Esophagus squamous epithelium (tissue), 5 donors: ENCODE results near the gene ECE1. TPM values are rescaled to one million over a fixed set of nuclear protein-coding genes. Genes with fewer than 3 reads are reported as not detected.
A peak's percentile ranks its signal among the peaks of the same experiment; 100 is the strongest.

ENCODE experiments used
- DNase-seq: peaks from one replicate; lab custom pipeline; 2025; lab: John Stamatoyannopoulos, UW
- H3K27ac ChIP-seq, 4 donors: fragments of 200-600 bp; sonication (generic); one replicate each; pipeline ENCODE4 v1.5.1; 2016 to 2019; ENCODE audit warnings: mild to moderate bottlenecking in 1 of 4
- H3K27me3 ChIP-seq, 4 donors: fragments of 200-600 bp; sonication (generic); 1 replicate in 3 of 4; 2 replicates in 1 of 4; pipeline versions ENCODE4 v1.5.1 to v1.6.0; 2017 to 2021; ENCODE audit warnings: antibody characterized with exemption in 1 of 4
- H3K36me3 ChIP-seq, 3 donors: fragments of 200-600 bp; sonication (generic); one replicate each; pipeline ENCODE4 v1.5.1; 2016 to 2019
- H3K4me1 ChIP-seq, 3 donors: fragments of 200-600 bp; sonication (generic); one replicate each; pipeline ENCODE4 v1.5.1; 2017 to 2019
- H3K4me3 ChIP-seq, 4 donors: fragments of 200-600 bp; sonication (generic); 1 replicate in 3 of 4; 2 replicates in 1 of 4; pipeline ENCODE4 v1.5.1; 2016 to 2019; ENCODE audit warnings: mild to moderate bottlenecking in 2 of 4, moderate library complexity in 1 of 4
- H3K9me3 ChIP-seq, 3 donors: fragments of 200-600 bp; sonication (generic); one replicate each; pipeline ENCODE4 v1.5.1; 2016 to 2019
- POLR2A ChIP-seq, 4 donors: fragments of 450-650 bp; IDR thresholded peaks; one replicate each; pipeline ENCODE4 v1.6.1; 2017; ENCODE audit warnings: antibody characterized with exemption in 4 of 4, mild to moderate bottlenecking in 4 of 4, moderate library complexity in 3 of 4
- WGBS, 2 donors: methylation state at CpG; one replicate each; pipeline ENCODE4 v1.1.5; 2018; 5-methylcytosine and 5-hydroxymethylcytosine counted together
- intact Hi-C: fragments of 100-400 bp; cut with DNase I; formaldehyde crosslinking; loops from one replicate; pipeline ENCODE4 v1.15.0; 2022
- total RNA-seq, 4 donors: library from RNA; depleted of rRNA; stranded (reverse); fragments of >200 nt; gene quantifications; one replicate each; pipeline ENCODE4 v1.1.0, GENCODE V29; 2016
- TF ChIP-seq, protein P1 (sequence below), 6 experiments: fragments of 450-650 bp in 4 of 6; fragments of 200-600 bp in 2 of 6; sonication (generic) in 2 of 6; IDR thresholded peaks; one replicate each; pipeline ENCODE4 v1.5.1; 2016 to 2019; ENCODE audit warnings: antibody characterized with exemption in 6 of 6, mild to moderate bottlenecking in 4 of 6, moderate library complexity in 4 of 6
- donor health status: DM: yes; HTN: yes; CAD: no.

Gene ECE1
- total RNA-seq, 4 donors from 2014 or later, result 11.3 to 42.2 (median 24.1) TPM

DNA sequence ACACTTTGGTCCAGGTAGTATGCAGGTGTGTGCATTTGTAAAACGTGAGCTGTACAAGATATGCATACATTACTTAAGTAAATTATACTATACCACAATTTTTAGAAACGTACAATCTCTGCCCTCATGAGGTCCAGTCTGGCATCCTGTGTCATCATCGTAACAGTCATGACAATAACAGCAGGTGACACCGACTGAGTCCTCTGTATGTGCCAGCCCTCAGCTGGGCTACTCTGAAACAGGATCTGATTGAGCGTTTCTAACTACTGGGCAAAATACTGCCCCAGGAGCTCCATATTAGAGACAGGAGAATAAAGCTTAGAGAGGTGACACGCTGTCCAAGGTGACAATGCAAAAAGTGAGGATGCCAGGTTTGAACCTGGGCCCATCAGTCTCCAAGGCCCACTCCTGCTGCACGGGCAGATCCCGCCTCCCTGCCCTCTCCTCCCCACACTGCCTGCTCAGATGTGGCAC lies 47.2 kb upstream of the ECE1 start:
- TF ChIP-seq, protein P1, sequence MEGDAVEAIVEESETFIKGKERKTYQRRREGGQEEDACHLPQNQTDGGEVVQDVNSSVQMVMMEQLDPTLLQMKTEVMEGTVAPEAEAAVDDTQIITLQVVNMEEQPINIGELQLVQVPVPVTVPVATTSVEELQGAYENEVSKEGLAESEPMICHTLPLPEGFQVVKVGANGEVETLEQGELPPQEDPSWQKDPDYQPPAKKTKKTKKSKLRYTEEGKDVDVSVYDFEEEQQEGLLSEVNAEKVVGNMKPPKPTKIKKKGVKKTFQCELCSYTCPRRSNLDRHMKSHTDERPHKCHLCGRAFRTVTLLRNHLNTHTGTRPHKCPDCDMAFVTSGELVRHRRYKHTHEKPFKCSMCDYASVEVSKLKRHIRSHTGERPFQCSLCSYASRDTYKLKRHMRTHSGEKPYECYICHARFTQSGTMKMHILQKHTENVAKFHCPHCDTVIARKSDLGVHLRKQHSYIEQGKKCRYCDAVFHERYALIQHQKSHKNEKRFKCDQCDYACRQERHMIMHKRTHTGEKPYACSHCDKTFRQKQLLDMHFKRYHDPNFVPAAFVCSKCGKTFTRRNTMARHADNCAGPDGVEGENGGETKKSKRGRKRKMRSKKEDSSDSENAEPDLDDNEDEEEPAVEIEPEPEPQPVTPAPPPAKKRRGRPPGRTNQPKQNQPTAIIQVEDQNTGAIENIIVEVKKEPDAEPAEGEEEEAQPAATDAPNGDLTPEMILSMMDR (IDR thresholded peaks at IDR 0.05), result no peak
- TF ChIP-seq POLR2A (IDR thresholded peaks at IDR 0.05), result no peak
- no peaks in the 10 kb centered on the region for H3K27me3 ChIP-seq
- H3K27ac ChIP-seq, result peak overlapping the region; percentile 48 to 93 (median 91)
- WGBS, 2 donors, result 58 to 70% methylated on average over 8 of the region's 8 CpGs
- intact Hi-C loops, result no loop called here
- no peaks in the 10 kb centered on the region for H3K9me3 ChIP-seq
- no peak overlapping the region for H3K4me3 ChIP-seq
- peaks cover 50 to 100% (median 94%) of the 10 kb centered on the region in 3 donors for H3K4me1 ChIP-seq
- H3K36me3 ChIP-seq, result no peaks in the 10 kb centered on the region
- no peak for DNase-seq

DNA sequence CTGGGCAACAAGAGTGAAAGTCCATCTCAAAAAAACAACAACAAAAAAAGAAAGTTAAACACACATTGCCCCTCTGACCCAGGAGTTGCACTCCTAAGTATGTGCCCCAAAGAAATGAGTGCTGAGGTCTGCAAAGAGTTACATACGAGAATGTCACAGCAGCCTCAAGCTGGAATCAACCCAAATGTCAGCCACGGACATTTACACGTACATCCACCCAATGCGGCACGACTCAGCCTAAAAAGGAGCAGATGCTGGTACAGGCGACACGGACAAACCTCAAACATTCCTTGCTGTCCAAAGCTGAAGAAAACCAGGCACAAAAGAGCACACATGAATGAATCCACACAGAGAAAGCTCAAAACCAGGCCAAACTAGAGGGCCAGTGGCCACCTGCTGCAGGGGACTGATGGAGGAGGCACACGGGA lies 46.8 kb upstream of the ECE1 start:
- intact Hi-C loops, result no loop called here

DNA sequence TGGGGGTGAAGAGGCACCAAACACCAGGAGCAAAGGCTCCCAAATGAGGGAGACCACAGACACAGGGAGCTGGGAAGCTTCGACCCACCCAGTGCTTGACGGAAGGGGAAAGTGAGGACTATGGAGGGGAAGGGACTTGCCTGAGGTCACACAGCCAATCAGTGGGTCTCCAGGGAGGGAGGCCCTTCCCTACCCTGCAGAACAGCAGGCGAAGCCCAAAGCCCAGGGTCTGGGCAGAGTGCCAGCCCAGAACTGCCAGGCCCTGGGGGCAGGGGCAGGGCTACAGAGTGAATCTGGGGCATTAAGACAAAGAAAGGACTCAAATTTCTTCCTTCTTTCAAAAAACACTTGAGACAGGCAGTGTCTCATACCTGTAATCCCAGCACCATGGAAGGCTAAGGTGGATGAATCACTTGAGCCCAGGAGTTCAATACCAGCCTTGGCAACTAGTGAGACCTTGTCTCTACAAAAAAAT lies 45.5 kb upstream of the ECE1 start:
- no peak overlapping the region for H3K4me3 ChIP-seq
- no peak for DNase-seq
- H3K4me1 ChIP-seq, result peaks cover 52 to 100% (median 95%) of the 10 kb centered on the region in 3 donors
- no peaks in the 10 kb centered on the region for H3K9me3 ChIP-seq
- intact Hi-C loops, result no loop called here
- 14 to 27% methylated on average over 1 to 3 of the region's 3 CpGs for WGBS, 2 donors
- H3K27ac ChIP-seq, result peak overlapping the region; percentile 75 to 93 (median 91)
- TF ChIP-seq POLR2A (IDR thresholded peaks at IDR 0.05), result no peak
- TF ChIP-seq, protein P1 (IDR thresholded peaks at IDR 0.05), result no peak
- H3K36me3 ChIP-seq, result no peaks in the 10 kb centered on the region
- no peaks in the 10 kb centered on the region for H3K27me3 ChIP-seq

More for the DNA sequence above, 46.8 kb upstream of the ECE1 start:
- TF ChIP-seq, protein P1 (IDR thresholded peaks at IDR 0.05), result no peak
- no peak for TF ChIP-seq POLR2A (IDR thresholded peaks at IDR 0.05)
- no peaks in the 10 kb centered on the region for H3K27me3 ChIP-seq
- no peaks in the 10 kb centered on the region for H3K9me3 ChIP-seq
- H3K27ac ChIP-seq, result peak overlapping the region; percentile 48 to 93 (median 91)
- H3K4me1 ChIP-seq, result peaks cover 53 to 100% (median 95%) of the 10 kb centered on the region in 3 donors
- 61 to 72% methylated on average over 8 of the region's 8 CpGs for WGBS, 2 donors
- no peaks in the 10 kb centered on the region for H3K36me3 ChIP-seq
- H3K4me3 ChIP-seq, result no peak overlapping the region
- no peak for DNase-seq

DNA sequence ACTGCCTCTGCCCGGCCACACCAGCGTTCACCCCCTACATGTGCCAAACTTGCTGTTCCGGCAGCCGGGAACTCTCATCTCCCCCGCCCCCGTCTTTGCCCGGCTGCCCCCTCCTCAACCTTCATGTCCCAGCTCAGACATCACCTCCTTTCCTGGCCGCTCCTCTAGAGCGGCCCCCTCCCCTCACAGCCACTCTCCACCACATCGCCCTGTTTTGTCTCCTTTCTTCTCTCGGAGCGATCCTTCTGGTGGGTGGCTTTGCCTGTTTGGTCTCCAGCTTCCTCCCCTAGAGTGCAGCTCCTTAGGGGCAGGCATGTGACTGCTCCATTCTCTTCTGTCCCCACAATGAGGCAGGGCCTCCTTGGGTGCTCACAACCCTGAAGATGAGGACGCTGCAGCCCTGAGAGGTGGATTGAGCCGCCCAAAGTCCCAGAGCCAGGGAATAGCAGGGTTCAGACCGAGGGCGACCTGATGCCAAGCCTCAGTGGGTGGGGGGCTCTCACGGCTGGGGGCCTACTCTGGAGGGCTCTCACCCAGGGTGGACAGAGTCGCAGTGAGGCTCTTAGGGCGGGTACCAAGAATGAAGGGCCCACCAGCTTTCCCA lies 44.9 kb upstream of the ECE1 start:
- no peak for TF ChIP-seq POLR2A (IDR thresholded peaks at IDR 0.05)
- TF ChIP-seq, protein P1 (IDR thresholded peaks at IDR 0.05), result peak in 1 of 6 experiments; percentile 1
- H3K4me3 ChIP-seq, result peak overlapping the region; percentile 2 to 60 (median 24)
- intact Hi-C loops, result no loop called here

More for the DNA sequence above, 44.9 kb upstream of the ECE1 start:
- Histone ChIP-seq H3K27me3 (no peaks in the 10 kb centered on the region), H3K9me3 (no peaks in the 10 kb centered on the region), H3K27ac (peak overlapping the region; percentile 75 to 93 (median 91)), H3K4me1 (peaks cover 48 to 100% (median 95%) of the 10 kb centered on the region in 3 donors), H3K36me3 (no peaks in the 10 kb centered on the region)
- 9 to 20% methylated on average over 13 of the region's 19 CpGs for WGBS, 2 donors
- no peak for DNase-seq
